CD4-positive, alpha-beta T cell treated with Interleukin-15 for 4 hours (primary cell): ENCODE measurements around the gene CUEDC2.

ENCODE experiments used
- DNase-seq: peaks from one replicate; pipeline ENCODE4 v3.0.0-alpha.2; 2020; ENCODE audit warnings: low spot score

Gene CUEDC2

GRCh38 chr10:102396730-102397151 lies 35.6 kb downstream of the CUEDC2 start:
- DNase-seq: no peak

- no peak for DNase-seq
These were observed 36.1 kb downstream of the CUEDC2 start for GRCh38 chr10:102396317-102396650.

- peak; percentile 89 for DNase-seq
These were observed 36.7 kb downstream of the CUEDC2 start, which contains the start of gene NFKB2 for GRCh38 chr10:102395400-102396316. Gene NFKB2, plus strand, starts transcription at chr10:102395705. Its CDS starts 255 bp downstream, at chr10:102395960.

GRCh38 chr10:102394801-102395399 lies 37.5 kb downstream of the CUEDC2 start:
- DNase-seq: peak; percentile 56

- peak; percentile 98 for DNase-seq
These were observed 38.1 kb downstream of the CUEDC2 start for GRCh38 chr10:102394079-102394800.

- no peak for DNase-seq
These were observed 38.8 kb downstream of the CUEDC2 start for GRCh38 chr10:102393411-102394078.

GRCh38 chr10:102392306-102392705 lies 40.1 kb downstream of the CUEDC2 start:
- DNase-seq: no peak

GRCh38 chr10:102389894-102390293 lies 42.5 kb downstream of the CUEDC2 start:
- no peak for DNase-seq

GRCh38 chr10:102384606-102385429 lies 47.6 kb downstream of the CUEDC2 start:
- no peak for DNase-seq

GRCh38 chr10:102384053-102384452 lies 48.3 kb downstream of the CUEDC2 start:
- no peak for DNase-seq

- no peak for DNase-seq
These were observed 49.5 kb downstream of the CUEDC2 start for GRCh38 chr10:102382871-102383270.

- DNase-seq: no peak
These were observed 50.4 kb downstream of the CUEDC2 start for GRCh38 chr10:102381983-102382382.

GRCh38 chr10:102379383-102379782 lies 53.0 kb downstream of the CUEDC2 start:
- DNase-seq: no peak

GRCh38 chr10:102376901-102377300 lies 55.5 kb downstream of the CUEDC2 start:
- DNase-seq: no peak

GRCh38 chr10:102375867-102376266 lies 56.5 kb downstream of the CUEDC2 start:
- DNase-seq: no peak

GRCh38 chr10:102375250-102375649 lies 57.1 kb downstream of the CUEDC2 start:
- no peak for DNase-seq
